B cell (primary cell): ENCODE measurements around the gene FNDC10. TPM values are rescaled to one million over a fixed set of nuclear protein-coding genes. Genes with fewer than 3 reads are reported as not detected.

Source experiments
- ATAC-seq: fragments of 200-7000 bp; cut with Tn5 transposase; one replicate; pipeline ENCODE4 v1.10.0; 2021; ENCODE audit warnings: low read depth, mild to moderate bottlenecking, moderate number of reproducible peaks, moderate library complexity
- CTCF ChIA-PET: fragments of 350-600 bp; sonication (Branson Sonifier 250); formaldehyde crosslinking; loops from one replicate; lab custom pipeline; 2021; ENCODE audit warnings: antibody characterized with exemption, inconsistent platforms; lab: Charles Lee
- POLR2A ChIA-PET: fragments of 350-600 bp; sonication (Branson Sonifier 250); formaldehyde crosslinking; loops from one replicate; lab custom pipeline; 2021; ENCODE audit warnings: antibody characterized with exemption; lab: Charles Lee
- DNase-seq: peaks from one replicate; pipeline ENCODE4 v3.0.0; 2013
- H2AFZ ChIP-seq: 2 replicates; pipeline ENCODE4 v1.6.1; 2012; ENCODE audit warnings: mild to moderate bottlenecking, low read depth, low read length; ENCODE audit not compliant: insufficient read depth, poor library complexity, severe bottlenecking
- H3K27ac ChIP-seq, 2 donors: 1 replicate in 1 of 2; 2 replicates in 1 of 2; pipeline ENCODE4 v1.5.1; 2012 to 2013; ENCODE audit warnings: low read length in 2 of 2, mild to moderate bottlenecking in 2 of 2, moderate library complexity in 1 of 2
- H3K27me3 ChIP-seq, 4 experiments: fragments of 200-600 bp in 1 of 4; sonication (generic) in 1 of 4; replicated peaks in 1 of 4; 1 replicate in 2 of 4; 2 replicates in 2 of 4; pipeline versions ENCODE4 v1.6.1 to v1.7.0; 2013 to 2016; ENCODE audit warnings: low read length in 3 of 4, mild to moderate bottlenecking in 2 of 4, mixed read lengths in 1 of 4, moderate library complexity in 1 of 4; ENCODE audit not compliant: insufficient read depth in 4 of 4, control insufficient read depth in 3 of 4; ENCODE audit errors: control extremely low read depth in 1 of 4
- H3K36me3 ChIP-seq, 2 experiments: replicated peaks in 1 of 2; 1 replicate in 1 of 2; 2 replicates in 1 of 2; pipeline versions ENCODE4 v1.6.1 to v1.7.1; 2013; ENCODE audit warnings: low read length in 1 of 2; ENCODE audit not compliant: insufficient read depth in 2 of 2, control insufficient read depth in 1 of 2; ENCODE audit errors: control extremely low read depth in 1 of 2, extremely low read depth in 1 of 2
- H3K4me1 ChIP-seq, 2 donors: fragments of 200-600 bp in 1 of 2; sonication (generic) in 1 of 2; 1 replicate in 1 of 2; 2 replicates in 1 of 2; pipeline versions ENCODE4 v1.5.1 to v1.6.1; 2013 to 2017; ENCODE audit warnings: low read length in 2 of 2; ENCODE audit not compliant: control insufficient read depth in 2 of 2, insufficient read depth in 2 of 2
- H3K4me2 ChIP-seq: replicated peaks from 2 replicates; pipeline ENCODE3; 2012; ENCODE audit warnings: mild to moderate bottlenecking, low read depth, low read length; ENCODE audit not compliant: poor library complexity, severe bottlenecking
- H3K4me3 ChIP-seq, 5 experiments: fragments of 200-600 bp in 1 of 5; sonication (generic) in 1 of 5; 1 replicate in 3 of 5; 2 replicates in 2 of 5; pipeline versions ENCODE4 v1.5.1 to v1.7.0; 2011 to 2016; ENCODE audit warnings: low read length in 4 of 5, mild to moderate bottlenecking in 4 of 5, low read depth in 2 of 5, control low read depth in 1 of 5, moderate library complexity in 1 of 5; ENCODE audit not compliant: insufficient read depth in 1 of 5; ENCODE audit errors: control extremely low read depth in 1 of 5, extremely low read depth in 1 of 5
- H3K79me2 ChIP-seq: fragments of 200-600 bp; sonication (generic); one replicate; pipeline ENCODE4 v1.6.0; 2016; ENCODE audit warnings: low read length; ENCODE audit not compliant: control insufficient read depth, insufficient read depth
- H3K9ac ChIP-seq: fragments of 200-600 bp; sonication (generic); 2 replicates; pipeline ENCODE4 v1.6.1; 2017; ENCODE audit warnings: mild to moderate bottlenecking, low read length, moderate library complexity
- H3K9me3 ChIP-seq, 3 donors: one replicate each; pipeline versions ENCODE4 v1.6.1 to v1.7.1; 2013; ENCODE audit warnings: low read length in 2 of 3; ENCODE audit not compliant: control insufficient read depth in 2 of 3, insufficient read depth in 1 of 3; ENCODE audit errors: control extremely low read depth in 1 of 3
- H4K20me1 ChIP-seq: 2 replicates; pipeline ENCODE4 v1.6.0; 2012; ENCODE audit warnings: mild to moderate bottlenecking, low read length; ENCODE audit not compliant: insufficient read depth, control insufficient read depth, poor library complexity, severe bottlenecking
- H3K27ac Mint-ChIP-seq: one replicate; pipeline ENCODE4 v1.8.0; 2021; ENCODE audit warnings: mixed read lengths
- H3K27me3 Mint-ChIP-seq: one replicate; pipeline ENCODE4 v1.8.0; 2021; ENCODE audit warnings: mixed read lengths
- H3K4me1 Mint-ChIP-seq: one replicate; pipeline ENCODE4 v1.8.0; 2021; ENCODE audit warnings: mixed read lengths
- H3K4me3 Mint-ChIP-seq: one replicate; pipeline ENCODE4 v1.8.0; 2021; ENCODE audit warnings: mixed read lengths
- H3K9me3 Mint-ChIP-seq: one replicate; pipeline ENCODE4 v1.8.0; 2022; ENCODE audit warnings: mixed read lengths; ENCODE audit not compliant: insufficient read depth
- EZH2 ChIP-seq: IDR thresholded peaks from 2 replicates; pipeline ENCODE4 v1.6.1; 2012; ENCODE audit warnings: borderline replicate concordance, low read depth, mild to moderate bottlenecking, moderate library complexity, low read length; ENCODE audit not compliant: insufficient read depth, poor library complexity, severe bottlenecking
- WGBS: methylation state at CpG from one replicate; pipeline ENCODE4 v1.1.5; 2013; ENCODE audit warnings: missing lambda C conversion rate; ENCODE audit not compliant: insufficient coverage; 5-methylcytosine and 5-hydroxymethylcytosine counted together
- intact Hi-C: fragments of 100-400 bp; cut with micrococcal nuclease; formaldehyde crosslinking; loops from one replicate; pipeline ENCODE4 v1.10.0; 2022
- polyA plus RNA-seq: library from polyadenylated mRNA; depleted of rRNA; stranded (reverse); fragments of >200 nt; gene quantifications from 2 replicates; pipeline ENCODE4 v1.2.3, GENCODE V29; 2012
- total RNA-seq, 2 donors: library from RNA; stranded (reverse); fragments of 120-200 nt in 1 of 2; gene quantifications; 1 replicate in 1 of 2; 2 replicates in 1 of 2; pipeline versions ENCODE4 v1.2.3 to v1.2.4, GENCODE V29; 2013 to 2022
- TF ChIP-seq, protein P1 (sequence below): fragments of 200-600 bp; IDR thresholded peaks from one replicate; pipeline ENCODE4 v1.8.0; 2022; ENCODE audit warnings: antibody characterized with exemption, mild to moderate bottlenecking

FNDC10 gene
- total and polyA plus RNA-seq, 2 donors (not counting 1 experiment from before 2014, with no cell fraction given), result 1.4 TPM

- H3K36me3 ChIP-seq, result no peaks in the 10 kb centered on the region
- H3K9me3 ChIP-seq, result peaks cover 0 to 5% (median 0%) of the 10 kb centered on the region in 3 donors
- no peak overlapping the region for H3K27ac ChIP-seq
- H3K9me3 Mint-ChIP-seq, result no peaks in the 10 kb centered on the region
- no peak for TF ChIP-seq EZH2
- TF ChIP-seq, protein P1, sequence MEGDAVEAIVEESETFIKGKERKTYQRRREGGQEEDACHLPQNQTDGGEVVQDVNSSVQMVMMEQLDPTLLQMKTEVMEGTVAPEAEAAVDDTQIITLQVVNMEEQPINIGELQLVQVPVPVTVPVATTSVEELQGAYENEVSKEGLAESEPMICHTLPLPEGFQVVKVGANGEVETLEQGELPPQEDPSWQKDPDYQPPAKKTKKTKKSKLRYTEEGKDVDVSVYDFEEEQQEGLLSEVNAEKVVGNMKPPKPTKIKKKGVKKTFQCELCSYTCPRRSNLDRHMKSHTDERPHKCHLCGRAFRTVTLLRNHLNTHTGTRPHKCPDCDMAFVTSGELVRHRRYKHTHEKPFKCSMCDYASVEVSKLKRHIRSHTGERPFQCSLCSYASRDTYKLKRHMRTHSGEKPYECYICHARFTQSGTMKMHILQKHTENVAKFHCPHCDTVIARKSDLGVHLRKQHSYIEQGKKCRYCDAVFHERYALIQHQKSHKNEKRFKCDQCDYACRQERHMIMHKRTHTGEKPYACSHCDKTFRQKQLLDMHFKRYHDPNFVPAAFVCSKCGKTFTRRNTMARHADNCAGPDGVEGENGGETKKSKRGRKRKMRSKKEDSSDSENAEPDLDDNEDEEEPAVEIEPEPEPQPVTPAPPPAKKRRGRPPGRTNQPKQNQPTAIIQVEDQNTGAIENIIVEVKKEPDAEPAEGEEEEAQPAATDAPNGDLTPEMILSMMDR, result peak; percentile 16
- H3K4me3 Mint-ChIP-seq, result peak overlapping the region; percentile 84
- peak; percentile 62 for DNase-seq
- peak overlapping the region; percentile 49 for H2AFZ ChIP-seq
- WGBS, result 20% methylated on average over 111 of the region's 111 CpGs
- H4K20me1 ChIP-seq, result no peaks in the 10 kb centered on the region
- peak overlapping the region; percentile 59 for H3K27ac Mint-ChIP-seq
- H3K27me3 Mint-ChIP-seq, result peaks cover 11% of the 10 kb centered on the region
- ATAC-seq, result peak; percentile 47
- peaks cover 18 to 35% of the 10 kb centered on the region in 2 donors for H3K4me1 ChIP-seq
- H3K27me3 ChIP-seq, result peaks cover 0 to 32% (median 7%) of the 10 kb centered on the region in 4 experiments
- intact Hi-C loops, result no loop called here
- POLR2A ChIA-PET, result no interaction called here
- H3K79me2 ChIP-seq, result no peaks in the 10 kb centered on the region
- peaks cover 25% of the 10 kb centered on the region for H3K4me1 Mint-ChIP-seq
- CTCF ChIA-PET, result no interaction called here
- H3K4me3 ChIP-seq, result peak overlapping the region in 2 of 5 experiments; percentile 19 to 46
- peak overlapping the region; percentile 80 for H3K4me2 ChIP-seq
- peak overlapping the region; percentile 19 for H3K9ac ChIP-seq
Observed at GRCh38 chr1:1599030-1599934, 653 bp downstream of the FNDC10 start.

DNA sequence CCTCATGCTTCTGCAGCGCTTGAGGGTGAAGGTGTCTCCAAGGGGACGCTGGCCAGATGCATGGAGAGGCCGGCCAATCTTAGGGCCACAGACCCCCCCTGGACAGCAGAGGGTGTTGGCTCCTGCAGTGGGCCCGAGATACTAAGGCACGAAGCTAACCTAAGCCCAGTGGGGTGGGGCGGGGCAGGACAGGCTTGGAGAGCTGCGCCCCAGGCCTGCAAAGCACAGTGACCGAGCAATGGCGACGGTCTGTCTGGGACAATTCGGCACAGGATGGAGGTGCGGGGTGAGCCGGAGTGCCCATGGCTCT lies 1.3 kb downstream of the FNDC10 start:
- CTCF ChIA-PET, result no interaction called here
- H3K36me3 ChIP-seq, result no peaks in the 10 kb centered on the region
- H3K4me3 ChIP-seq, result no peak overlapping the region
- no peak overlapping the region for H2AFZ ChIP-seq
- peaks cover 18 to 35% of the 10 kb centered on the region in 2 donors for H3K4me1 ChIP-seq
- WGBS, result 96% methylated on average over 13 of the region's 13 CpGs
- intact Hi-C loops, result no loop called here
- POLR2A ChIA-PET, result no interaction called here
- H3K4me2 ChIP-seq, result no peak overlapping the region
- H3K27me3 ChIP-seq, result peaks cover 0 to 32% (median 7%) of the 10 kb centered on the region in 4 experiments
- H3K27ac ChIP-seq, result no peak overlapping the region
- TF ChIP-seq EZH2, result no peak
- TF ChIP-seq, protein P1, result no peak
- Mint-ChIP-seq H3K9me3 (no peaks in the 10 kb centered on the region), H3K27ac (no peak overlapping the region), H3K27me3 (peaks cover 11% of the 10 kb centered on the region), H3K4me3 (peak overlapping the region; percentile 84), H3K4me1 (peaks cover 25% of the 10 kb centered on the region)
- no peaks in the 10 kb centered on the region for H3K79me2 ChIP-seq
- no peaks in the 10 kb centered on the region for H4K20me1 ChIP-seq
- no peak overlapping the region for H3K9ac ChIP-seq
- peak; percentile 34 for DNase-seq
- H3K9me3 ChIP-seq, result peaks cover 0 to 5% (median 0%) of the 10 kb centered on the region in 3 donors
- ATAC-seq, result no peak
